GM23338 (cell line): ENCODE measurements around the gene PPARD. TPM values are rescaled to one million over a fixed set of nuclear protein-coding genes. Genes with fewer than 3 reads are reported as not detected.
A peak's percentile ranks its signal among the peaks of the same experiment; 100 is the strongest.

ENCODE experiments used
- ATAC-seq: fragments of 200-7000 bp; cut with Tn5 transposase; 3 replicates; pipeline ENCODE4 v1.9.1; 2020
- DNase-seq: peaks from one replicate; pipeline ENCODE4 v3.0.0-alpha.2; 2015; ENCODE audit warnings: low spot score
- H2AFZ ChIP-seq: fragments of 200-600 bp; sonication (generic); 2 replicates; pipeline ENCODE4 v1.8.0; 2016; ENCODE audit warnings: antibody characterized with exemption, mild to moderate bottlenecking, moderate library complexity
- H3F3A ChIP-seq: fragments of 200-600 bp; sonication (generic); replicated peaks from 2 replicates; pipeline ENCODE4 v1.8.0; 2017; ENCODE audit warnings: antibody characterized with exemption, mixed run types, low read depth
- H3K27ac ChIP-seq: fragments of 200-600 bp; sonication (generic); 2 replicates; pipeline ENCODE4 v1.6.1; 2016; ENCODE audit warnings: low read depth
- H3K27me3 ChIP-seq: fragments of 200-600 bp; sonication (generic); 2 replicates; pipeline ENCODE4 v1.8.0; 2016; ENCODE audit warnings: mild to moderate bottlenecking, mixed run types, moderate library complexity; ENCODE audit not compliant: insufficient read depth
- H3K36me3 ChIP-seq: fragments of 200-600 bp; sonication (generic); 2 replicates; pipeline ENCODE4 v1.8.0; 2016; ENCODE audit warnings: mild to moderate bottlenecking; ENCODE audit not compliant: insufficient read depth
- H3K4me1 ChIP-seq: fragments of 200-600 bp; sonication (generic); 2 replicates; pipeline ENCODE4 v1.8.0; 2016; ENCODE audit warnings: mild to moderate bottlenecking, moderate library complexity; ENCODE audit not compliant: insufficient read depth
- H3K4me2 ChIP-seq: fragments of 200-600 bp; sonication (generic); 2 replicates; pipeline ENCODE4 v1.7.1; 2017; ENCODE audit warnings: mixed run types
- H3K4me3 ChIP-seq: fragments of 200-600 bp; sonication (generic); 2 replicates; pipeline ENCODE4 v1.6.1; 2016; ENCODE audit warnings: mixed run types
- H3K79me2 ChIP-seq: fragments of 200-600 bp; sonication (generic); replicated peaks from 2 replicates; pipeline ENCODE4 v1.8.0; 2017; ENCODE audit warnings: mild to moderate bottlenecking; ENCODE audit not compliant: insufficient read depth
- H3K9me2 ChIP-seq: fragments of 200-600 bp; sonication (generic); 2 replicates; pipeline ENCODE4 v1.8.0; 2017; ENCODE audit not compliant: insufficient read depth
- H4K20me1 ChIP-seq: fragments of 200-600 bp; sonication (generic); replicated peaks from 2 replicates; pipeline ENCODE4 v1.8.0; 2017; ENCODE audit warnings: mild to moderate bottlenecking; ENCODE audit not compliant: insufficient read depth
- H3K27ac Mint-ChIP-seq: 2 replicates; pipeline ENCODE4 v1.8.0; 2020; ENCODE audit warnings: inconsistent platforms, mild to moderate bottlenecking, moderate library complexity, mixed read lengths
- H3K27me3 Mint-ChIP-seq: 3 replicates; pipeline ENCODE4 v1.8.0; 2022; ENCODE audit warnings: low read depth, mild to moderate bottlenecking, moderate library complexity, mixed read lengths, inconsistent platforms; ENCODE audit not compliant: insufficient read depth, poor library complexity
- H3K36me3 Mint-ChIP-seq: 3 replicates; pipeline ENCODE4 v1.8.0; 2021; ENCODE audit warnings: low read depth, mild to moderate bottlenecking, inconsistent platforms, moderate library complexity, mixed read lengths
- H3K4me1 Mint-ChIP-seq: 3 replicates; pipeline ENCODE4 v1.8.0; 2020; ENCODE audit warnings: mild to moderate bottlenecking, inconsistent platforms, mixed read lengths
- H3K4me3 Mint-ChIP-seq: 3 replicates; pipeline ENCODE4 v1.8.0; 2021; ENCODE audit warnings: moderate library complexity, mild to moderate bottlenecking, inconsistent platforms, mixed read lengths
- H3K9me3 Mint-ChIP-seq: 3 replicates; pipeline ENCODE4 v1.8.0; 2020; ENCODE audit warnings: moderate library complexity, mild to moderate bottlenecking, inconsistent platforms, mixed read lengths
- CREB1 ChIP-seq: fragments of 250-450 bp; sonication (Bioruptor Pico); IDR thresholded peaks from 2 replicates; pipeline ENCODE4 v1.5.0; 2020; ENCODE audit warnings: low read depth, mild to moderate bottlenecking, moderate library complexity
- ZNF114 ChIP-seq: fragments of 250-450 bp; sonication (Bioruptor Pico); IDR thresholded peaks from 2 replicates; pipeline ENCODE4 v1.5.0; 2020; ENCODE audit warnings: mild to moderate bottlenecking, moderate library complexity
- ZNF462 ChIP-seq: fragments of 250-450 bp; sonication (Bioruptor Pico); IDR thresholded peaks from 2 replicates; pipeline ENCODE4 v1.5.0; 2020; ENCODE audit warnings: mild to moderate bottlenecking, moderate library complexity
- microRNA-seq: library from miRNA; unstranded; fragments of <30 nt; microRNA quantifications from one replicate; pipeline ENCODE4, GENCODE V29; 2017
- polyA plus RNA-seq: library from polyadenylated mRNA; unstranded; fragments of >200 nt; fragmentation: Nextera tagmentation; extraction: Ambion mirVana; gene quantifications from 2 replicates; pipeline ENCODE4 v1.2.1, GENCODE V29; 2016
- small RNA-seq: library from RNA; depleted of rRNA; stranded (forward); fragments of <200 nt; gene quantifications from one replicate; pipeline ENCODE3, GENCODE V24; 2014; ENCODE audit warnings: low replicate concordance
- total RNA-seq: library from RNA; depleted of rRNA; stranded (reverse); fragments of >200 nt; shearing (Covaris generic); gene quantifications from 2 replicates; pipeline ENCODE4 v1.2.3, GENCODE V29; 2014; rRNA removed

Gene PPARD
- total and polyA plus RNA-seq, 2 experiments from 2014 or later = 5.1 to 9.7 TPM

DNA sequence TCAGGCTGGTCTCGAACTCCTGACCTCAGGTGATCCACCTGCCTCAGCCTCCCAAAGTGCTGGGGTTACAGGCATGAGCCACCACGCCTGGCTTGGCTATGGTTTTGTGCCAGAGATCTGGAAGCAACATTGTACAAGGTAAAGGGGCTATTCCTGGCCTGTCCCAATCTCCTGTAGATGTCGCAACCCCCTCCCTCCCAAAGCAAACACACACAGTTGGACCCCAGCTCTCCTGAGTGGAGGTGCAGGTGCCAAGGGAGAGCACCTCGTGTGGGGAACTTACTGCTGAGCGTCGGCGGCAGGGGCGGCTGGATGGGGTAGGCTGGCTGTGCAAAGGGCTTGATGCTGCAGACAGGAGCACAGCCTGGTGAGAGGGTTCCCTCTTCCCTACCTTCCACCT, 134.7 kb downstream of the PPARD start:
- Mint-ChIP-seq H3K27me3 (peaks cover 36% of the 10 kb centered on the region), H3K27ac (0 out of 2 replicates have a peak overlapping the region, but pooled peaks have one; percentile 56), H3K9me3 (no peaks in the 10 kb centered on the region; the same call in 1 of the 3 replicates), H3K4me3 (no peak overlapping the region), H3K4me1 (peaks cover 20% of the 10 kb centered on the region), H3K36me3 (peaks cover 49% of the 10 kb centered on the region)
- no peak overlapping the region for H3K4me3 ChIP-seq
- TF ChIP-seq ZNF462 (CRISPR knock-in tag) = no peak
- no peak for TF ChIP-seq CREB1 (CRISPR knock-in tag)
- no peak for TF ChIP-seq ZNF114 (CRISPR knock-in tag)
- H4K20me1 ChIP-seq = peaks cover 10% of the 10 kb centered on the region; the same call in 1 of the 2 replicates
- no peaks in the 10 kb centered on the region for H3K27me3 ChIP-seq
- H3F3A ChIP-seq = peaks cover 25% of the 10 kb centered on the region
- peaks cover 14% of the 10 kb centered on the region for H3K36me3 ChIP-seq
- ATAC-seq = no peak
- DNase-seq = no peak
- H3K79me2 ChIP-seq = no peaks in the 10 kb centered on the region
- no peak overlapping the region for H3K4me2 ChIP-seq
- no peak overlapping the region for H3K27ac ChIP-seq
- no peak overlapping the region for H2AFZ ChIP-seq
- peaks cover 5% of the 10 kb centered on the region; the same call in 1 of the 2 replicates for H3K4me1 ChIP-seq
- H3K9me2 ChIP-seq = no peaks in the 10 kb centered on the region

Small RNAs within 50 kb of the gene (microRNA-seq; reads per million reads assigned to microRNA genes)
- gene MIR7111 = 0.89 reads per million

Small RNAs within 50 kb of the gene (small RNA-seq; reads per million reads assigned to genes)
- not detected for gene MIR7111

Other genes with a start within 250 kb of the PPARD start
- gene TCP11, start 201.2 kb upstream of the PPARD start, total RNA-seq = 0.62 TPM in 1 of 2 replicates, not detected in the other
- gene TCP11, start 201.2 kb upstream of the PPARD start, polyA plus RNA-seq = 0.21 TPM in 1 of 2 replicates, not detected in the other
- gene SCUBE3, start 128.6 kb upstream of the PPARD start, total RNA-seq = 0.70 and 1.1 TPM in 2 replicates
- gene SCUBE3, start 128.6 kb upstream of the PPARD start, polyA plus RNA-seq = 0.39 and 0.56 TPM in 2 replicates
- gene ZNF76, start 82.8 kb upstream of the PPARD start, total RNA-seq = 18.1 and 18.8 TPM in 2 replicates
- gene ZNF76, start 82.8 kb upstream of the PPARD start, polyA plus RNA-seq = 12.5 and 13.7 TPM in 2 replicates
- gene DEF6, start 44.7 kb upstream of the PPARD start, total RNA-seq = 5.7 and 7.2 TPM in 2 replicates
- gene DEF6, start 44.7 kb upstream of the PPARD start, polyA plus RNA-seq = 3.2 and 5.1 TPM in 2 replicates
- 18.5 and 25.5 TPM in 2 replicates for gene FANCE, start 109.8 kb downstream of the PPARD start, total RNA-seq
- gene FANCE, start 109.8 kb downstream of the PPARD start, polyA plus RNA-seq = 5.4 and 6.5 TPM in 2 replicates
- 1,297 and 1,329 TPM in 2 replicates for gene RPL10A, start 125.8 kb downstream of the PPARD start, total RNA-seq
- 686 and 730 TPM in 2 replicates for gene RPL10A, start 125.8 kb downstream of the PPARD start, polyA plus RNA-seq
- gene TEAD3, start 154.5 kb downstream of the PPARD start, total RNA-seq = 26.5 and 26.7 TPM in 2 replicates
- 15.0 and 15.6 TPM in 2 replicates for gene TEAD3, start 154.5 kb downstream of the PPARD start, polyA plus RNA-seq
- gene TULP1, start 170.3 kb downstream of the PPARD start, total RNA-seq = 1.3 and 3.0 TPM in 2 replicates
- 3.8 and 7.1 TPM in 2 replicates for gene TULP1, start 170.3 kb downstream of the PPARD start, polyA plus RNA-seq